Measurements from ENCODE around the gene DVL1.
"Not testable (repeated sequence)": the region's sequence is repeated elsewhere in the genome, so short reads cannot be mapped to it uniquely, and the experiment has no call there.

Gene DVL1

GRCh38 chr1:1373051-1373814 lies 24.0 kb upstream of the DVL1 start:
- DNase-seq (ENCODE audit: low spot score), result no peak

GRCh38 chr1:1371746-1372711 lies 22.8 kb upstream of the DVL1 start:
- no peak for DNase-seq (ENCODE audit: low spot score)

GRCh38 chr1:1371364-1371745 lies 22.1 kb upstream of the DVL1 start:
- no peak for DNase-seq (ENCODE audit: low spot score)

GRCh38 chr1:1370771-1371300 lies 21.6 kb upstream of the DVL1 start:
- no peak for DNase-seq (ENCODE audit: low spot score)

- not testable (repeated sequence) for DNase-seq (ENCODE audit: low spot score)
Observed at GRCh38 chr1:1370094-1370493, 20.9 kb upstream of the DVL1 start.

- DNase-seq (ENCODE audit: low spot score), result no peak
Observed at GRCh38 chr1:1367315-1367714, 18.1 kb upstream of the DVL1 start.

- no peak for DNase-seq (ENCODE audit: low spot score)
Observed at GRCh38 chr1:1366699-1367066, 17.5 kb upstream of the DVL1 start.

- no peak for DNase-seq (ENCODE audit: low spot score)
Observed at GRCh38 chr1:1365875-1366698, 16.9 kb upstream of the DVL1 start.

GRCh38 chr1:1364266-1364665 lies 15.0 kb upstream of the DVL1 start:
- DNase-seq (ENCODE audit: low spot score), result no peak

- DNase-seq (ENCODE audit: low spot score), result no peak
Observed at GRCh38 chr1:1361982-1362423, 12.8 kb upstream of the DVL1 start.

- no peak for DNase-seq (ENCODE audit: low spot score)
Observed at GRCh38 chr1:1361233-1361981, 12.2 kb upstream of the DVL1 start.

- no peak for DNase-seq (ENCODE audit: low spot score)
Observed at GRCh38 chr1:1360506-1361169, 11.4 kb upstream of the DVL1 start.

- no peak for DNase-seq (ENCODE audit: low spot score)
Observed at GRCh38 chr1:1359664-1360468, 10.6 kb upstream of the DVL1 start.

GRCh38 chr1:1359308-1359663 lies 10.1 kb upstream of the DVL1 start:
- no peak for DNase-seq (ENCODE audit: low spot score)

- DNase-seq (ENCODE audit: low spot score), result peak; percentile 50
Observed at GRCh38 chr1:1358433-1359271, 9.4 kb upstream of the DVL1 start, which contains the start of gene MXRA8. MXRA8 (minus strand) TSS chr1:1358555; CDS start chr1:1358504, 51 bp downstream.

- DNase-seq (ENCODE audit: low spot score), result no peak
Observed at GRCh38 chr1:1357871-1358432, 8.7 kb upstream of the DVL1 start.

- DNase-seq (ENCODE audit: low spot score), result no peak
Observed at GRCh38 chr1:1356796-1357401, 7.7 kb upstream of the DVL1 start.

- no peak for DNase-seq (ENCODE audit: low spot score)
Observed at GRCh38 chr1:1356166-1356795, 7.1 kb upstream of the DVL1 start.
